ENCODE measurements around the gene PRKN.

PRKN gene

DNA sequence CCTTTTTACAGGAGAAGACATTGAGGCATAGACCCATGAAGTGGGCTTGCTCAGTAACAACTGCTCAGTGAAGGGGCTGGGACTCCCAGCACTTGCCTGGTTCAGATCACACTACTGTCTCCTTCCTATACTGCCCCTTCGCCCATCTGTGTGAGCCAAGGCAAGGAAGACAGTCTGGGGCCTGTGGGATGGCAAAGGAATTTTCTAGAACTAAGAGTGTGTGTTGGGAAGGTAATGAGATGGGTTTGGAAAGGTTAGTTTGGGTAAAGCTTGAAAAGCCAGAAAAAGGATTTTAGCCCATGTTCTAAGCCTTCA is 1240.4 kb downstream of the PRKN start:
- H3K27me3 ChIP-seq: no peaks in the 10 kb centered on the region
- no peak overlapping the region for H3K4me3 ChIP-seq
- H3K9me3 ChIP-seq: no peaks in the 10 kb centered on the region
- H3K27ac ChIP-seq: no peak overlapping the region
- H3K4me1 ChIP-seq: no peaks in the 10 kb centered on the region
- DNase-seq: no peak
- H3K36me3 ChIP-seq: no peaks in the 10 kb centered on the region
- TF ChIP-seq, protein P1, sequence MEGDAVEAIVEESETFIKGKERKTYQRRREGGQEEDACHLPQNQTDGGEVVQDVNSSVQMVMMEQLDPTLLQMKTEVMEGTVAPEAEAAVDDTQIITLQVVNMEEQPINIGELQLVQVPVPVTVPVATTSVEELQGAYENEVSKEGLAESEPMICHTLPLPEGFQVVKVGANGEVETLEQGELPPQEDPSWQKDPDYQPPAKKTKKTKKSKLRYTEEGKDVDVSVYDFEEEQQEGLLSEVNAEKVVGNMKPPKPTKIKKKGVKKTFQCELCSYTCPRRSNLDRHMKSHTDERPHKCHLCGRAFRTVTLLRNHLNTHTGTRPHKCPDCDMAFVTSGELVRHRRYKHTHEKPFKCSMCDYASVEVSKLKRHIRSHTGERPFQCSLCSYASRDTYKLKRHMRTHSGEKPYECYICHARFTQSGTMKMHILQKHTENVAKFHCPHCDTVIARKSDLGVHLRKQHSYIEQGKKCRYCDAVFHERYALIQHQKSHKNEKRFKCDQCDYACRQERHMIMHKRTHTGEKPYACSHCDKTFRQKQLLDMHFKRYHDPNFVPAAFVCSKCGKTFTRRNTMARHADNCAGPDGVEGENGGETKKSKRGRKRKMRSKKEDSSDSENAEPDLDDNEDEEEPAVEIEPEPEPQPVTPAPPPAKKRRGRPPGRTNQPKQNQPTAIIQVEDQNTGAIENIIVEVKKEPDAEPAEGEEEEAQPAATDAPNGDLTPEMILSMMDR (IDR thresholded peaks at IDR 0.05): no peak
- intact Hi-C loops (cut with DNase I; ENCODE audit: low total_unique reads): no loop called here

DNA sequence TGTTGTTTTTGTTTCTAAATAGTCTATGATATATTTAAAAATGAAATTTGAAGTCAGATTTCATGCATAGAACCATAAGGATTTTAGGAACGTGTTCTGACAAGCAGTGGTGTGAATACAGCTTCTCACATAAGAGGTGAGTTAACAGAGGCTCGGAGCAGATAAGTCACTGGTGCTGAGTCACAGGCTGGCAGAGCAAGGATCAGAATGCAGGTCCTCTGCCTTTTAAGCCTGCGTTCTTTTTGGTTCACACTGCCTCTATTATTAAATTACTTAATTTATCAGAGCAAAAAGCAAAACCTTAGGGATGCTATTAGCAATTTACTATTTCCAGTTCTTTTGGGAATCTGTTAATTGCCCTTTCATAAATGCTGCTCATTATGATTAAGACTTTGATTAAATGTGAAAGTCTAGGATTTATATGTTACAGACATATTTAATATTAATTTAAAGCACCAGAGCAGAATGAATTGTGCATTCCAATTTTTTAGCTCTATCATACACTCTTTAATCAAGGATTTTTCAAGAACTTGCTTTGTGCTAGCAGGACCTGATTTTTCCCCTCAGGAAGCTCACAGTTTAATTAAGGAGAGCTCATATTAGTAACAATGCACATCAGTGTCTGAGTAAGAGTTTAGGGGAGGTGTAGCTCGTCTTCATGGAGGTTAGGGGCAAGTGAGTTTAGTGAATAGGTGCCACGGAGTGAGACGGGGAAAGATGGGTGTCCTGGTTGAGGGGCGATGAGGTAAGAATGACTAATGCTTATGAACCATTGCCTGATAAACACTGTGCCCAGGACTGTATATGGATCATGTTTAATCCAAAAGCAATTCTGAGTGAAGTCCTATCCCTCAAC is 1241.0 kb downstream of the PRKN start:
- Histone ChIP-seq H3K27ac (no peak overlapping the region), H3K4me3 (no peak overlapping the region), H3K27me3 (no peaks in the 10 kb centered on the region), H3K36me3 (no peaks in the 10 kb centered on the region), H3K9me3 (no peaks in the 10 kb centered on the region), H3K4me1 (no peaks in the 10 kb centered on the region)
- TF ChIP-seq, protein P1 (IDR thresholded peaks at IDR 0.05): no peak
- intact Hi-C loops (cut with DNase I; ENCODE audit: low total_unique reads): no loop called here
- no peak for DNase-seq

DNA sequence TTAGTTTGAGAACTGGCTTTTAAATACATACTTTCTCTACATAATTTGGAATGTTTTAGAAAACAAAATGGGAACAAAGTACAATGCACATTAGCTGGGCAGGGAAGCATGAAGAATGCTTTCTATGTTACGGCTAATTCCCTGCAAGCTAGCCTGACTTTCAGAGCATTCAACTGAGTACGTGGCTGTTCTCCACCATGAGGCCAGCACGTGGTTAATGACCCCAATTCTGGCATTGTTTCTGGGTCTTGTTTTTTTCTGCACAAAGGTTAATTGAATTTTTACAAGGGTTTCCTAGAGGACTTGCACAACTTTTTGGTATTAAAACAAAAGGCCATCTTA is 1245.1 kb downstream of the PRKN start:
- H3K27ac ChIP-seq: no peak overlapping the region

DNA sequence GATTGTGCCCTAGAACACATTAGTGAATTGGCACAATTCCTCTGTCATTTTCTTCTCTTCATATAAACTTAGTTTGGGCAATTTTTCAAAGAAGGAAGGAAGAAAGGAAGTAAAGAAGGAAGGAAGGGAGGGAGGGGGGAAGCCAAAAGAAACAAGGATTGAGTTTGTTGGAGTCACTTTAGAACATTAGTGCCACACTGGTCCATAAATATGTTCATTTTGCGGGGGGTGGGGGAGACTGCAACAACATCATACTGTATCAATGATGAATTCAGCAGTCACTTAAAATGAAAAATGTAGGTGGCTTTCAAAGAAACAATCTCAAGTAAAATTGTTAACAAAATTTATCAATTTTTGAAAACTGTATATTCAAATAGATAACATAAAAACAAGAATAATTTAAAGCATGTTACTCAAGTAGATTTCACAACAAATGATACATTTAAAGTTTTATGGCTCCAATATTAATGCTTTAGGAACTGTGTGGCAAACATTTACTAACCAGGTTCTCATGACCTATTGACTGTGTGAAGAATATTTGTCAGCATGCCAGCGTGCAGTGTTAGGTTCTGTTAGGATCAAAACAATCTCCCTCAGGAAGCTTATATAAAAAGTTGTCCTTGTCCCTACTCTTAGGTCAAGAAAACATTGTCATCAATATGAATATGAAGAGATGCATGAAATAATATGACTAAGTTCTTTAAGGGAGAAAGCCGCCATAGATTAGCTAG is 1245.6 kb downstream of the PRKN start:
- no peaks in the 10 kb centered on the region for H3K9me3 ChIP-seq
- no peaks in the 10 kb centered on the region for H3K4me1 ChIP-seq
- intact Hi-C loops (cut with DNase I; ENCODE audit: low total_unique reads): no loop called here
- no peaks in the 10 kb centered on the region for H3K27me3 ChIP-seq
- H3K27ac ChIP-seq: no peak overlapping the region
- H3K4me3 ChIP-seq: no peak overlapping the region
- no peak for DNase-seq
- TF ChIP-seq, protein P1 (IDR thresholded peaks at IDR 0.05): no peak
- H3K36me3 ChIP-seq: no peaks in the 10 kb centered on the region

More for the DNA sequence above, 1245.1 kb downstream of the PRKN start:
- Histone ChIP-seq H3K27me3 (no peaks in the 10 kb centered on the region), H3K36me3 (no peaks in the 10 kb centered on the region), H3K9me3 (no peaks in the 10 kb centered on the region), H3K4me3 (no peak overlapping the region), H3K4me1 (no peaks in the 10 kb centered on the region)
- DNase-seq: no peak
- intact Hi-C loops (cut with DNase I; ENCODE audit: low total_unique reads): no loop called here
- TF ChIP-seq, protein P1 (IDR thresholded peaks at IDR 0.05): no peak

DNA sequence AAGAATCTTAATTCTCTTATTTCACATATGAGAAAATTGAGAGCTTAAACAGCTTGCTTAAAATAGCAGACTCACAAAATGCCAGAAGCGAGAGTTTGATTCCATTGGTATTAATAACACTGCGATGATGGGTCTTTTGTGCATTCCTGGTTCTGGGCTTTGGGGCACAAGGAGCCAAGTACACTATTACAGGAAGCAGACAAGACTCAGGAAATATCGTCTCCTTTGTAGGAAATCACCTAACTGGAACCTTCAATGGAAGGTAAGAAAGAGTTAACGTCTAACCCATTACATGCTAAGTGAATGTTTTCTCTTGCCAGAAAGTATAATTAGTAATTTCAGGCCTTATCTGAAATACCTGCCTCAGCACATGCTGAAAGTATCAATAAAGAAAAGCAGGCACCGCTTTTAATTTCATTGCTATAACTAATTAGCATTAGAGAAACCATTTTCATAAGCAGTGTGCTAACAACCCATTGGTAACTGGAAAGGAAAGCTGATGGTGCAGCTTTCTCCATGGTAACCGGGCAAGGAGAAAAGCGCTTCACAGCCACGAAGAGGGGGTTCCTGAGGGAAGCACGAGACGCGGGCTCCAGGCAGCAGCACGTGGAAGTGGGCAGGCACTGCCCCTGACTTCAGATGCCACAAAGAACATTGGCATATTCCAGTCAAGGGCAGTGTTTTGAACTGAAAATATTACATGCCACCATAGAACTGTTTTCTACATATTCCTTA is 1247.0 kb downstream of the PRKN start:
- intact Hi-C loops (cut with DNase I; ENCODE audit: low total_unique reads): no loop called here
- DNase-seq: no peak
- no peak overlapping the region for H3K27ac ChIP-seq

More for the DNA sequence above, 1247.0 kb downstream of the PRKN start:
- Histone ChIP-seq H3K4me1 (no peaks in the 10 kb centered on the region), H3K9me3 (no peaks in the 10 kb centered on the region), H3K27me3 (no peaks in the 10 kb centered on the region), H3K4me3 (no peak overlapping the region), H3K36me3 (no peaks in the 10 kb centered on the region)
- TF ChIP-seq, protein P1 (IDR thresholded peaks at IDR 0.05): no peak

All from tibial artery (tissue), 4 donors.